Measurements from ENCODE around the gene PDE4D.
"Not testable (repeated sequence)": the region's sequence is repeated elsewhere in the genome, so short reads cannot be mapped to it uniquely, and the experiment has no call there.

- not testable (repeated sequence) for TF ChIP-seq PPARA (CRISPR knock-in tag; IDR thresholded peaks at IDR 0.05; ENCODE audit: borderline replicate concordance); CREB5 (CRISPR knock-in tag; IDR thresholded peaks at IDR 0.05; ENCODE audit: low read depth); OSR1 (CRISPR knock-in tag; IDR thresholded peaks at IDR 0.05); RARB (CRISPR knock-in tag; IDR thresholded peaks at IDR 0.05); PATZ1 (CRISPR knock-in tag; IDR thresholded peaks at IDR 0.05; ENCODE audit: borderline replicate concordance); ESRRG (CRISPR knock-in tag; IDR thresholded peaks at IDR 0.05)
Measured at GRCh38 chr5:59303289-59303716, 590.2 kb downstream of the PDE4D start.

All from SK-N-SH treated with all-trans-retinoic acid at 6 μM for 48 hours (cell line).